Subcutaneous abdominal adipose tissue (tissue), 5 donors: ENCODE data around the gene QKI.

ENCODE experiments used
- H3K27ac ChIP-seq: one replicate; pipeline ENCODE4 v1.7.0; 2013; ENCODE audit warnings: low read depth, mild to moderate bottlenecking, inconsistent platforms, low read length, moderate library complexity
- H3K27me3 ChIP-seq, 5 donors: one replicate each; pipeline ENCODE4 v1.7.0; 2013; ENCODE audit warnings: low read length in 5 of 5, inconsistent platforms in 1 of 5; ENCODE audit not compliant: control insufficient read depth in 5 of 5, insufficient read depth in 4 of 5
- H3K36me3 ChIP-seq, 5 donors: one replicate each; pipeline ENCODE4 v1.7.0; 2013; ENCODE audit warnings: low read length in 5 of 5; ENCODE audit not compliant: control insufficient read depth in 5 of 5, insufficient read depth in 5 of 5
- H3K4me1 ChIP-seq, 5 donors: one replicate each; pipeline ENCODE4 v1.7.0; 2013; ENCODE audit warnings: low read length in 5 of 5, mild to moderate bottlenecking in 3 of 5, moderate library complexity in 1 of 5; ENCODE audit not compliant: control insufficient read depth in 5 of 5, insufficient read depth in 5 of 5
- H3K4me3 ChIP-seq, 5 donors: one replicate each; pipeline ENCODE4 v1.7.0; 2013; ENCODE audit warnings: low read length in 5 of 5, low read depth in 1 of 5
- H3K9ac ChIP-seq, 5 donors: one replicate each; pipeline ENCODE4 v1.7.0; 2013; ENCODE audit warnings: low read length in 5 of 5, mild to moderate bottlenecking in 4 of 5, moderate library complexity in 3 of 5
- H3K9me3 ChIP-seq, 5 donors: one replicate each; pipeline ENCODE4 v1.7.0; 2013; ENCODE audit warnings: low read length in 5 of 5; ENCODE audit not compliant: control insufficient read depth in 5 of 5
- donor health status: healthy.
- donor health status: healthy.
- donor health status: healthy.
- donor health status: healthy.
- donor health status: healthy.

QKI gene

GRCh38 chr6:163409712-163410111 is 4.8 kb upstream of the QKI start:
- Histone ChIP-seq H3K27me3 (no peaks in the 10 kb centered on the region), H3K9me3 (no peaks in the 10 kb centered on the region), H3K4me1 (peaks cover 9 to 35% (median 30%) of the 10 kb centered on the region in 5 donors), H3K4me3 (no peak overlapping the region), H3K9ac (no peak overlapping the region), H3K36me3 (no peaks in the 10 kb centered on the region), H3K27ac (no peak overlapping the region)

DNA sequence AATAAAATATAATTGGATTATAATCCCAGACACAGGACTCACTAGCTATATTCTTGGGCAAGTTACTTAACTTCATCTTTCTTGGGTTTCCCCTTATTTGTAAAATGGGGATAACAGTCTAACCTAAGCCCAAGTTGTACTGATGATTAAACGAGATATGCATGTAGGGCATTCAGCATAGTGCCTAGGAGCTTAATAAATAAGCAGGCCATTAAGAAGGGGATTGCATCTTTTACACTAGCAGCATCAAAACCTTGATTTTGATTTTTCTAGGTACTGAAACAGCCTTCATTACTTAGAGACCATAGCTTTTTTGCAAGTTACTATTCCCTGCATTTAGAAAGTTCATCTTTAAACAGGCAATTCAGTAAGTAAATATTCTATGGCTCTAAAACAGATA is 2.2 kb upstream of the QKI start:
- Histone ChIP-seq H3K4me3 (peak overlapping the region; percentile 69 to 92 (median 79)), H3K36me3 (no peaks in the 10 kb centered on the region), H3K4me1 (peaks cover 0 to 12% (median 12%) of the 10 kb centered on the region in 5 donors), H3K9me3 (no peaks in the 10 kb centered on the region), H3K9ac (peak overlapping the region; percentile 32 to 98 (median 91)), H3K27ac (peak overlapping the region; percentile 98), H3K27me3 (no peaks in the 10 kb centered on the region)

GRCh38 chr6:163412801-163413344 is 1.6 kb upstream of the QKI start:
- Histone ChIP-seq H3K27me3 (no peaks in the 10 kb centered on the region), H3K4me3 (peak overlapping the region; percentile 69 to 92 (median 79)), H3K4me1 (peaks cover 0 to 17% (median 14%) of the 10 kb centered on the region in 5 donors), H3K27ac (peak overlapping the region; percentile 98), H3K9me3 (no peaks in the 10 kb centered on the region), H3K9ac (peak overlapping the region; percentile 74 to 98 (median 92)), H3K36me3 (no peaks in the 10 kb centered on the region)

DNA sequence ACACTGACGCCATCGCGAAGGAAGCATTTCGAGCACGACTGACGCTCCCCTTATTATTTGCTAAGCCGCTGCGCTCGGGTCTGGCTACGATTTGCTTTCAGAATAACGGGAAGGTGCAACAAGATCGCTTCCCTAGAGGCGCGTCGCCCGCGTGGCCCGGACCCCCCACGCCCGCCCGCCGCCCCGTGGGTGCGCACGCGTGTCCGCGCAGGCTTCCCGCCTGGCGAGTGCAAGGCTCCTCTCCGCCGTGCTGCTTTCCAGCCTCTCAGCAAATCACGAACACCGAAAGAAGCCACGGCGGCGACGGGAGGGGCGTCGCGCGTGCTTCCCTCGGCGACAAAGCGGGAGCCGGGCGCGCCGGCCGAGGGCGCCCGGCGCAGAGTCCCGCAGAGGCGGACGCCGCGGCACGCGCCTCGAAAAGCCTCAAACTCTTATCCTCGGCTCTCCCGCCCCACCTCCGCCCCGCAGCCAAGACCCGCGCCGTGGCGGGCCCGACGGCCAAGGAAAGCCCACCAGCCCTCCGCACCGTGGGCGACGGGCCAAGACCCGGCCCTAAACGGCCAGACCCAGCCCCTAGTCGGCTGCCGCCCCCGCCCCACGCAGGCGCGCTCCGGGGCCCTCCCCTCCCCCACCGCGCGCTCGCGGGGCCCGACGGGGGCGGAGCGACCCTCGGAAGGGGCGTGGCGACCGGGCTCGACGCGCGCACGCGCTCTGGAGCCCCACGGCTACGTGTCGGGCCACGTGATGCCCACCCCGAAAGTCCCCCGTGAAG is 987 bp upstream of the QKI start:
- peak overlapping the region; percentile 74 to 98 (median 92) for H3K9ac ChIP-seq
- no peaks in the 10 kb centered on the region for H3K27me3 ChIP-seq
- H3K9me3 ChIP-seq = no peaks in the 10 kb centered on the region
- no peaks in the 10 kb centered on the region for H3K36me3 ChIP-seq
- peaks cover 0 to 20% (median 14%) of the 10 kb centered on the region in 5 donors for H3K4me1 ChIP-seq
- H3K4me3 ChIP-seq = peak overlapping the region; percentile 69 to 92 (median 79)
- H3K27ac ChIP-seq = peak overlapping the region; percentile 98

DNA sequence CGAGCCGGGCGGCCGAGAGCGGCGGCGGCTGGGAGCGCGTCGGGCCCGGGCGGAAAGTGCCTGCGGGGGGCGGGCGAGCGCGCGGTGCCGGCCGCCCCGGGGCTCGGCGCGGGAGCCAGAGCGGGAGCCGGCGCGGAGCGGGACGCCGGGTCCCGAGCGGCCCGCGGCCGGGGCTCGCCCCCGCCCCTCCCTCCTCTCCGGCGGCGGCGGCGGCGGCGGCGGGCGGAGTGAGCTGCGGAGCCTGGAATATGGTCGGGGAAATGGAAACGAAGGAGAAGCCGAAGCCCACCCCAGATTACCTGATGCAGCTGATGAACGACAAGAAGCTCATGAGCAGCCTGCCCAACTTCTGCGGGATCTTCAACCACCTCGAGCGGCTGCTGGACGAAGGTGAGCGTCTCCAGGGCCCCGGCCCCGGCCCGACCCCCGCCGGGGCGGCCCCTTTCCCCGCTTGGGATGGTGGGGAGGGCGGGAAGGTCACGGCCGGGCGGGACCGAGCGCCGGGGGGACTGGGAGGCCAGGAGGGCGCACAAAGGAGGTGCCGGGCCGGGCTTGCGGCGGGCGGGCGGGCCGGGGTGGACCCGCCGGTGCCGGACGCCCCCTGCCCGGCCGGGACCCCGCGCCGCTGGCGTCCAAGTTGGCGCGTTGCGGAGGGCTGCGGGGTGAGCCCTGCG is 565 bp downstream of the QKI start:
- Histone ChIP-seq H3K27me3 (no peaks in the 10 kb centered on the region), H3K9me3 (no peaks in the 10 kb centered on the region), H3K4me3 (peak overlapping the region; percentile 77 to 99 (median 96)), H3K9ac (peak overlapping the region in 4 of 5 donors; percentile 87 to 99 (median 97)), H3K4me1 (peaks cover 0 to 35% (median 26%) of the 10 kb centered on the region in 5 donors), H3K27ac (peak overlapping the region; percentile 100), H3K36me3 (no peaks in the 10 kb centered on the region)

GRCh38 chr6:163415620-163416556 is 1.4 kb downstream of the QKI start:
- no peaks in the 10 kb centered on the region for H3K9me3 ChIP-seq
- no peaks in the 10 kb centered on the region for H3K27me3 ChIP-seq
- peak overlapping the region; percentile 87 to 100 (median 98) for H3K9ac ChIP-seq
- peak overlapping the region; percentile 83 to 99 (median 96) for H3K4me3 ChIP-seq
- H3K4me1 ChIP-seq = peaks cover 3 to 43% (median 33%) of the 10 kb centered on the region in 5 donors
- peak overlapping the region; percentile 100 for H3K27ac ChIP-seq
- no peaks in the 10 kb centered on the region for H3K36me3 ChIP-seq

DNA sequence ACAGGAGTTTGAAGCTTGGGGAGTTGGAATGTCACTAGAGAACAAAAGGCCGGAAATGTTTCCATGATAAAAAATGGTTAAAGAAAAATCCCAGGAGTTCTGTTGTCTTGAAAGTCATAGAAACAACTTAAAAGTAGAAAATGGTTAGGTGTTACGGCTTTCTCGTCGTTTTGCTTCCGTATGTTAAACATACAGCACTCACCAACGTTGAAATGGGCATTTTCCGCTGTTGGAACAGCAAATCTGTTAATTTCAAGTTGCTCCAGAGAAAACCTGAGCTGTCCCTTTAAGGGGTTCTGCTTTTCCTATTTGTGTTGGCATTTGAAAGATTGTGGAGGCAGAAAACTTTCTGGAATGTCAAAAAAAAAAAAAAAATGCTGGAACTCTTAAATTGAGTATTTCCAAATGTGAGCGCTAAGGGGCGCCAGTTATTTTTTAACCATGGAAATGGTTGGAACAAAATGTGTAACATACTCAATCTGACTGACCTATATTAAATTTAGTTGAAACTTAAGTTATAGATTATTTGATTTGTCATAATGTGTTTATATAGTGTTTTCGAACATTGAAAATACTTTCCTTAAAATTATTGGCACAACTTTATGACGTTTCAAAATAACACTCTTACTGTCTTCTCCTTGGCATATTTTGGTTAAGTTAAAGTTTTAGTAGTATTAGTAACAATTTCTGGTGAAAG is 2.2 kb downstream of the QKI start:
- peak overlapping the region; percentile 83 to 99 (median 96) for H3K4me3 ChIP-seq
- peak overlapping the region; percentile 87 to 100 (median 98) for H3K9ac ChIP-seq
- H3K4me1 ChIP-seq = peaks cover 3 to 51% (median 41%) of the 10 kb centered on the region in 5 donors
- no peaks in the 10 kb centered on the region for H3K27me3 ChIP-seq
- no peaks in the 10 kb centered on the region for H3K9me3 ChIP-seq
- peak overlapping the region; percentile 100 for H3K27ac ChIP-seq
- H3K36me3 ChIP-seq = no peaks in the 10 kb centered on the region

DNA sequence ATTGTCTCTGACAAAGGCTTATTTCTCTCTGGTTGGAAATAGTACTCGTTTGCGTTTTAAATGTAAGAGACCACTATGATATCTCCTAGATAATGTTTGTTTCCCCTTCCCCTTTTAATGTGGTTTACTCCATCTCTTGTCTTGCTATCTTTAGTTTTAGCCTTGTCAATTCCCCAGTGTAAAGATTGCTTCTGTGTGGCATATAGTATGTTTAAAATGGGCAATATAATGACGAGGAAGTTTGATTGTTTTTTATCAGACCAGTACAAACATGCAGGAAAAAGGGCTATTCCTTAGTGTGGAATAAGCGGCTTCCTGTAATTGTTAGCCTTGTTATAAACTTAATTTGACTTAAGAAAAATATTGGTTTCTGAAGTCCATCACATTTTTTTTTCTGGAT is 3.1 kb downstream of the QKI start:
- Histone ChIP-seq H3K27ac (peak overlapping the region; percentile 100), H3K4me3 (peak overlapping the region; percentile 61 to 99 (median 96)), H3K9me3 (no peaks in the 10 kb centered on the region), H3K4me1 (peaks cover 3 to 53% (median 43%) of the 10 kb centered on the region in 5 donors), H3K36me3 (no peaks in the 10 kb centered on the region), H3K9ac (peak overlapping the region; percentile 5 to 99 (median 96)), H3K27me3 (no peaks in the 10 kb centered on the region)
